RWPE1 (cell line): ENCODE measurements around the gene ZNF423.

Experiments used
- CTCF ChIA-PET: fragments of 350-600 bp; sonication (Branson Sonifier 250); formaldehyde crosslinking; extraction: SDS; loops from one replicate; lab custom pipeline; 2021; lab: Yijun Ruan, JAX
- POLR2A ChIA-PET: fragments of 400-600 bp; formaldehyde crosslinking; extraction: SDS; loops from one replicate; lab custom pipeline; 2020; ENCODE audit warnings: antibody characterized with exemption; ENCODE audit not compliant: low non-redundant PET; lab: Yijun Ruan, JAX
- DNase-seq: peaks from one replicate; pipeline ENCODE4 v3.0.0; 2012; ENCODE audit warnings: low spot score
- H3K27ac ChIP-seq: fragments of 450-650 bp; 2 replicates; pipeline ENCODE4 v1.5.1; 2017
- CTCF ChIP-seq: fragments of 450-650 bp; conservative IDR thresholded peaks from 2 replicates; pipeline ENCODE4 v1.5.1; 2017; ENCODE audit warnings: low read depth, mild to moderate bottlenecking

The ZNF423 gene

GRCh38 chr16:49775018-49775417 lies 80.9 kb downstream of the ZNF423 start:
- TF ChIP-seq CTCF: no peak
- POLR2A ChIA-PET: no interaction called here
- no peak for DNase-seq
- CTCF ChIA-PET: no interaction called here
- H3K27ac ChIP-seq: no peak overlapping the region

GRCh38 chr16:49773534-49774475 lies 82.1 kb downstream of the ZNF423 start:
- no peak overlapping the region for H3K27ac ChIP-seq
- ChIA-PET POLR2A (no interaction called here), CTCF (no interaction called here)
- TF ChIP-seq CTCF: no peak
- DNase-seq: no peak

- no peak overlapping the region for H3K27ac ChIP-seq
- ChIA-PET CTCF (no interaction called here), POLR2A (no interaction called here)
- no peak for TF ChIP-seq CTCF
- no peak for DNase-seq
These were observed 87.9 kb downstream of the ZNF423 start for GRCh38 chr16:49767998-49768397.

GRCh38 chr16:49767414-49767813 lies 88.5 kb downstream of the ZNF423 start:
- CTCF ChIA-PET: no interaction called here
- POLR2A ChIA-PET: no interaction called here
- no peak overlapping the region for H3K27ac ChIP-seq
- TF ChIP-seq CTCF: no peak
- no peak for DNase-seq

DNA sequence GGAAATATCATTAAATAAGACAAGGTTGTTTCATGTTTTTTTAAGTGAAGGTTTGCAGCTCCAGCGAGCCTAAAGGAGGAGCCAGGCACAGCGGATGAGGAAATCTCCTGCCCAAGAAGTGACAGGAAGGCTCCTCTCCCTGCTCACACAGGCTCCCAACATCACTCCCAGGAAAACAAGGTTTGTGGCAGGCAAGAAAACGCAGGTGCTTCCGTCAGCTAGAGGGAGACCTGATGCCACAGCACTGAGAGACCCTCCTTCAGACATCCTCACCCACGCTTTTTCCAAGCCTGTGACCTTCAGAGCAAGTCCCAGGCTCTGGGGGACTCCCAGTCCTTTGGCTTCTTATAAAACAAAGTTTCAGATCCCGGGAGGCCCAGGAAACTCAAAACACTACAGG lies 89.7 kb downstream of the ZNF423 start:
- no peak overlapping the region for H3K27ac ChIP-seq
- no peak for DNase-seq
- TF ChIP-seq CTCF: no peak
- ChIA-PET POLR2A (no interaction called here), CTCF (interaction anchor here (0.6 to 0.7 kb wide), 2 partner anchors 24 to 71 kb away, joined by 4 read pairs; no protein-coding TSS in a partner anchor)

DNA sequence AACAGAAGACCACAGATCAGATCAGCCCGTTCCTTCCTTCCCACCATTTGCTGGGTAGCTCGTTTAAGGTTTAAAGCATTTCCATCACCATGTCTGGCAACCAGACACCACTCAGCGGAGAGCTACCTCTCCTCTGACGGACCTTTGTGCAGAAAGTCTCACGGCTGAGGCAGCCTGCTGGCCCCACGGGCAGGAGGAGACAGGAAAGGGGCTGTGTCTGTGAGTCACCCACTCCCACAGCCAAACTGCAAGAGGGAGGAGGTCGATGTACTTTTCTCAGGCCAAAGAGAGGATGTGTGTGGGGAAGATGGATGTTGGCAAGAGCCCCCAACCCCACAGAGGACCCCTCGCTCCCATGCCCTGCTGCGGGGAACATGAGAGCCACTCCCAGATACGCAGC lies 92.1 kb downstream of the ZNF423 start:
- DNase-seq: no peak
- CTCF ChIA-PET: no interaction called here
- H3K27ac ChIP-seq: no peak overlapping the region
- no peak for TF ChIP-seq CTCF
- POLR2A ChIA-PET: no interaction called here
